KOPT-K1 (cell line): ENCODE data around the gene SLC25A14.
"Not testable (repeated sequence)": the region's sequence is repeated elsewhere in the genome, so short reads cannot be mapped to it uniquely, and the experiment has no call there.

Source experiments
- H3K27ac ChIP-seq: fragments of 200-600 bp; sonication (generic); 2 replicates; pipeline ENCODE4 v1.5.1; 2016; ENCODE audit warnings: antibody characterized with exemption, mild to moderate bottlenecking, low read depth, low read length; ENCODE audit not compliant: poor library complexity, severe bottlenecking
- H3K36me3 ChIP-seq: fragments of 200-600 bp; sonication (generic); 2 replicates; pipeline ENCODE4 v1.5.1; 2017; ENCODE audit warnings: antibody characterized with exemption, mild to moderate bottlenecking, low read length, moderate library complexity; ENCODE audit not compliant: insufficient read depth
- H3K9me3 ChIP-seq: fragments of 200-600 bp; sonication (generic); 2 replicates; pipeline ENCODE4 v1.5.1; 2017; ENCODE audit warnings: antibody characterized with exemption, low read length, mild to moderate bottlenecking; ENCODE audit not compliant: insufficient read depth, poor library complexity, severe bottlenecking

The SLC25A14 gene

DNA sequence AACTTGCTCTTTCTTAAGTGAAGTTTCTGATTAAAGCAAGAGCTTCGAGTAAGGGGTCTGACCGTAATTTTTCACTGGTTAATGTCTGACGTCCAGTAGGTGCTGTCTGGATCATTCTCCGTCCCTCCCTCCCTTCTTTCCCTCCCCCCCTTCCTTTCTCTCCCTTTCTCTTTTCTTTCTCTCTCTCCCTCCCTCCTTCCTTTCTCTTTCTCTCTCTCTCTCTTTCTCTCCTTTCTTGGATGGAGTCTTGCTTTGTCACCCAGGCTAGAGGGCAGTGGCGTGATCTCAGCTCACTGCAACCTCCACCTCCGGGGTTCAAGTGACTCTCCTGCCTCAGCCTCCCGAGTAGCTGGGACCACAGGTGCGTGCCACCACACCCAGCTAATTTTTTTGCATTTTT lies 850 bp upstream of the SLC25A14 start:
- H3K36me3 ChIP-seq, H3K9me3 ChIP-seq: not testable (repeated sequence)
- peak overlapping the region; percentile 92 for H3K27ac ChIP-seq

DNA sequence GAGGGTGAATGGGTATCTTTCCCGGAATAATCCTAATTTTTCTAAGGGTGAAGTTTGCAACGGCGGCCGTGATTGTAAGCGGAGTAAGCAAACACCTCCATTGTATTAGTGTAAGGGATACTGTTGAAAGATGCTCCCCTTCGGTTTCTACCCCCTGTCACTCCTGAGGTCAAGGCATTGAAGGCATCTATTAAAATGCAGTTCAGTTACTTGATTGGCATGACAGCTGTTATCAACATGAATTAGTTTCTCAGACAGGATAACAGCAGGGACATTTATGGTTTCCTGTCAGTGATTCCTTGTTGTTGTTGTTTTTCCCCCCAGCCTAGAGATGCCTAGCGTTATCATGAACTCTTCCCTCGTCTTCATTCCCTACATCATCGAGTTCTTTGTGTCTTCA lies 552 bp downstream of the SLC25A14 start:
- Histone ChIP-seq H3K27ac (peak overlapping the region; percentile 92), H3K36me3 (no peaks in the 10 kb centered on the region), H3K9me3 (no peaks in the 10 kb centered on the region)

DNA sequence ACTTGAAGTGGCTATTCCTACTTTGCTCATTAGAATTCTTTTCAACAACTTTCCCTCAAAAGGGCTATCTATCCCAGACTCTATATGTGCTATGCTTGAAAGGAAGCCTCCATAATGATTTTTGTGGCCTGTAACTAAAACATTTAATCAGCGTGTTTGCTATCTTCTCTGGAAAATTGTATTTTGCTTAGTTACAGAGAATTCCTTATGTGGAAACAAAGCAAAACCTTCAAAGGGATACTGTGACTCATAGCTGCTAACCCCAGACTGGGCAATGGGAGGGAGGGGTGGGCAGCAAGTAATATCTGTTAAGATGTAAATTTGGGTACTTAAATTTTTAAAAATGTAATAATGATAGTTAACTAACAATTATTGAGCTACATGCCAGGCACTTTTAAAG lies 3.7 kb downstream of the SLC25A14 start:
- H3K36me3 ChIP-seq: no peaks in the 10 kb centered on the region; the same call in 1 of the 2 replicates
- no peaks in the 10 kb centered on the region for H3K9me3 ChIP-seq
- H3K27ac ChIP-seq: no peak overlapping the region

DNA sequence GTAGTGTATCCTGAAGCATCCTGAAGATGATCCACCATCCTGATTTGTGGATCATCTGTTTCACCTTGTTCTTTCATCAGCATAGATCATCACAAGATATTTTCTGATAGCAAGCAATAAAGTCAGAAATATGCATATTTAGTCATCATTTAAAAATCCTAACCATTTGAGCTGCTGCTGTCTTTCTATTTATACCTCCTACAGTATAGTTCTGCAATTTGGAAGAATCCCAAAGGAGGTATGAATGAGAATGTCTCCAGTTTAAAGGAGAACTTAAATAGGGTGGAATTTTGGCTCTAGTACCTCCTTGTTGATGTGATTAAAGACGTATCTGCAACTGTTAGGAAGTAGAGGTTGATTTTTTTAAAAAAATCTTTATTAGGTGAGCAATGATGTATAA lies 7.6 kb downstream of the SLC25A14 start:
- H3K9me3 ChIP-seq: no peaks in the 10 kb centered on the region
- H3K27ac ChIP-seq: no peak overlapping the region
- H3K36me3 ChIP-seq: peaks cover 30% of the 10 kb centered on the region

DNA sequence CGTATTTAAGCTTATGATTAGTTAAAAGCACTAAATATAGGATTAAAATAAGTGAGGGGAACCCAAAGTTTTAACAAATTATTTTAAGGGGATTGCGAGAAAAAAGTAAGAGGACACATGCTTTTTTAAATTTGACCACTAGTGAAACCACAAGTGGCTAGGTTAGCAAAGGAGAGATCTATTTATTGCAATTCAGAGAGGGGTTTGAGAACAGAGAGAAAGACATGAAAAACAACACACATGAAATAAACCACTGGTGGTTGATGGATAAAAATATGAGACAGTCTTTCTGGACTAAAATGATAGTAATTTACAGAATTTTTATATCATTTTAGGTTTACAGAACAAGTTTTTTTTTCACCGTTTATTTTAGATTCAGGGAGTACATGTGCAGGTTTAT lies 11.8 kb downstream of the SLC25A14 start:
- Histone ChIP-seq H3K27ac (no peak overlapping the region), H3K36me3 (peaks cover 33% of the 10 kb centered on the region), H3K9me3 (no peaks in the 10 kb centered on the region)

DNA sequence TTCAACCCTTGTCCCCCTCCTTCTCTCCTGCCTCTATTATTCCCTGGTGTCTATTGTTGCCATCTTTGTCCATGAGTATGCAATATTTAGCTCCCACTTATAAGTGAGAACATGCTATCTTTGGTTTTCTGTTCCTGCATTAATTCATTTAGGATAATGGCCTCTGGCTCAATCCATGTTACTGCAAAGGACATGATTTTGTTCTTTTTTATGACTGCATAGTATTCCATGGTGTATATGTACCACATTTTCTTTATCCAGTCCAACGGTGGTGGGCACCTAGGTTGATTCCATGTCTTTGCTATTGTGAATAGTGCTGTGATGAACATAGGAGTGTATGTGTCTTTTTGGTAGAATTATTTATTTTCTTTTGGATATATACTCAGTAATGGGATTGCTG lies 12.3 kb downstream of the SLC25A14 start:
- peaks cover 33% of the 10 kb centered on the region for H3K36me3 ChIP-seq
- H3K27ac ChIP-seq, H3K9me3 ChIP-seq: not testable (repeated sequence)

DNA sequence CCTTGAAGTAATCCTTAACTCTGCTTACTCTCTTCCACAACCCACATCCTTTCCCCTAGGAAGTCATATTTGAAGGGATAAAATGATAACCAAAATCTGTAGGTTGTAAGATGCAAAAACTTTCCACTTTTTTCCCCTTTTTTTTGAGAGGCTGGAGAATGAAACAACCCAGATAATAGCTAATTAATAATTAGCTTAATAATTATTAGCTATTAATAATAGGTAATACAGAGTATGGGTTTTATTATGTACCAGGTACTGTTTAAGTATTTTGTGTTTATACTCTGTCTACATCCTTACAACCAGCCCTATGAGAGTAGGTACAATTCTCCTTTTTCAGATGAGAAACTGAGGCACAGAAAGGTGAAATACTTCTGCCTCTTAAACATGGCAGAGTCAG lies 36.4 kb downstream of the SLC25A14 start:
- H3K36me3 ChIP-seq: peaks cover 6% of the 10 kb centered on the region; the same call in 1 of the 2 replicates
- H3K27ac ChIP-seq: no peak overlapping the region

DNA sequence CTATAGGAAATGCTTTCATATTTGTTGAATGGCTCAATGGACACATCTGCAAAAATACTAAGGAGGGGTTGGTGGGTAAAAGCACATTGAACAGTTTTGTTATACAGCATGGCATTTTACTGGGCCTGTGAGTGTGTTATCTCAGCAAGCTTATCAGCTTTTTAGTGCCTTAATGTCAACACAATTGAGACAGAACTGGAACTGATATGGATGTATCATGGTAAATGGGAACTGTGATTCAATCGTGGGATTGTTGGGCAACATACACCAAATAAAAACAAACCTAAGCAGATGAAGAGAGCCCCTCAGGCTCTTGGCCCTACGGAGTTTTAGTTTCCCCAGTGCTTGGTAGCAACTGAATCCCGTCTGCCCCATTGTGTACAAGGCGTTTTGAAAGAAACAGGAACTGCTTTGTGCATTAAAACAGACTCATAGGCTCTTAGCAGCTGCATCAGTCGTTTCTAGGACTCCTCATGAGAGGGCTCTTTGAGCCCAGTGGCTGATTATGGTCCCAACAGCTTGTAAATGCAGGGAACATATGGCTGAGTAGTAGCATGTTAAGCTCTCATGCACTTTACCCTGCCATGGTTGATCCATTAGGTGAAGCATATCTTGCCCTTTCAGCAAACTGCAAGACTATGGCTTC lies 38.4 kb downstream of the SLC25A14 start:
- Histone ChIP-seq H3K36me3 (no peaks in the 10 kb centered on the region; the same call in 1 of the 2 replicates), H3K27ac (no peak overlapping the region), H3K9me3 (no peaks in the 10 kb centered on the region)

More for the DNA sequence above, 36.4 kb downstream of the SLC25A14 start:
- H3K9me3 ChIP-seq: no peaks in the 10 kb centered on the region

DNA sequence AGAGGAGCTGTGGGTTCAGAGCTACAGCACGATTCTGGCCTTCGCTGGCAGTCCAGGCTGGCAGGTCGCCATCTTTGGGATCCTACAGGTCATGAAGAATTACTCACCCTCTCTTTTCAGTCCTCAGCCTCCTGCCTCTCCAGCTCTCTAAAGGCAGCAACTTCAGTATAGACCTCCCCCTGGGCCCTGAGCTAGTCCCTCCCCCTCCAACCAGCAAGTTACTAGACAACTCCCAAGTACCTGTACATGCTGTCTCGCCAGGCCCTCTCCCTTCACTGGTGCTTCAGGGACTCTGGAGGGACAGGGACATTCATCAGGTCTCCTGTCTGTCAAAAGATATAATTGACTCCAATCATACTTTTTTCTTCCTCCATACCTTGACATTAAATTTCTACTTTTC lies 45.8 kb downstream of the SLC25A14 start, which contains the start of gene GPR119:
Gene GPR119 (minus strand): TSS at position 155 of the 400 bp plus-strand sequence. CDS start 227 bp downstream, outside the sequence.
- H3K27ac ChIP-seq: no peak within 1 kb of the TSS
- no peaks in the 10 kb centered on the region for H3K9me3 ChIP-seq
- no peaks in the 10 kb centered on the region for H3K36me3 ChIP-seq

DNA sequence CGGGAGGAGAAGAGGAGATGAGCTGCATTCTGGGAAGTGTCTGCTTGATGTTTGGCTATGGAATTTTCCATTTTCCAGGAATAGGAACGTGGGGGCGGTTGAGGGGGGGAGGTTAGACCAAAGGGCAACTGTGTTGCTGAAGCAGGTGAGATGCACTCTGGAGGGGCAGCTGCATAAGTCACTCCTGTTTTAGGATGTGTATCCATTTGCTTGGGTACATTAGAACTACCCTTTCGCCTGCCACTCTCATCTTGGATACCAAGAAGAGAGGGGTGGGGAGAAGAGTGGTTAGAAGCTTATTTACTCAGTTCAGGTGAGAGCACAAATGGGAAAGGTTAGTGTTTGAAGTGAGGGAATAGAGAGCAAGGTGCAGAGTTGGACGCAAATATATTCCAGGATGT lies 46.7 kb downstream of the SLC25A14 start:
- H3K27ac ChIP-seq: no peak overlapping the region
- no peaks in the 10 kb centered on the region for H3K36me3 ChIP-seq
- no peaks in the 10 kb centered on the region for H3K9me3 ChIP-seq

DNA sequence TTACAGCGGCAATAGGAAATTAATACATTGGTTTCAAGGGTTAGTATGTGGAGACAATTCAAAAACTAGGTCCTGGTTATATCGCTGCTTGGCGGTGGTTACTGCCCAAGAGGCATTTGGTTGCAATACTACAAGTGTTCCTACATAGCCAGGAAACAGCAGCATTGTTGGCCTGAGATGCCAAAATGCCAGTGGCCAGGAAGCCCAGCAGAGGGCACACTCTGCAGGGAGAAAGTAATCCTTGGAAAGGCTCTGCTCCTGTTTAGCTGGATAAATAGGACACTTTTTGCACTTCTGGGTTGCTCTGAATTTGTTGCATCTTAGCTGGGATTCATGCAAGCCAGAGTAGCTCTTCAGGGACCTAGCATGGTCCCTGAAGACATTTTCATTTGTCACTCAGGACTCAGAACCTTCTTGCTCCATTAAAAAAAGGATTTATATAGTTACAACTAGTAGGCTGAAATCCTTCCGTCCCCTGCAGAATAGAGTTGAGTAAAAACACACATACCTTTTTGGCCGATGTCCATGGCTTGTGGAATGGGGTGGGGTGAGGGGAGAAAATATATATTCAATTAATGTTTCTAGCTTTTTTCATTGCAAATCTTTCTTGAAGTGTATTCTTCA lies 53.8 kb downstream of the SLC25A14 start:
- H3K27ac ChIP-seq: no peak overlapping the region
- no peaks in the 10 kb centered on the region for H3K36me3 ChIP-seq
- no peaks in the 10 kb centered on the region for H3K9me3 ChIP-seq

DNA sequence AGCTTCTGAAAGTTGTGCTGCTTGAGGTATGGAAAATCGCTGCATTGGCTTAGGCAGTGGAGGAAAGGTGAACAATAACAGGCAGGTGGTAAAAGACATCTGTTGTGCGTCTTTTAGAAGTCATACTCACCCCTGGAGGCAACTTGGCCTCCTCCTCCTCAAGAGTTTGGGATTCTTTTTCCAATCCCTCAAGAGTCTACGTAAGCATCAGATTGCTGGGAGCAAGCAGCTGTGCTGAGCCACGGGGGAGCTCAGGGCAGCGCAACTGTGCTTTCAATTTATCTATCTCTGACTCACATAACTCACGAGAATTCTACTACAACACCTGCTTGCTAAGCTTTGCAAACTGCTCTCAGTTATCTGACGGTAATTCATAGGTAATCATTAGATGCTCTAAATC lies 55.6 kb downstream of the SLC25A14 start:
- Histone ChIP-seq H3K36me3 (no peaks in the 10 kb centered on the region), H3K27ac (no peak overlapping the region), H3K9me3 (no peaks in the 10 kb centered on the region)

DNA sequence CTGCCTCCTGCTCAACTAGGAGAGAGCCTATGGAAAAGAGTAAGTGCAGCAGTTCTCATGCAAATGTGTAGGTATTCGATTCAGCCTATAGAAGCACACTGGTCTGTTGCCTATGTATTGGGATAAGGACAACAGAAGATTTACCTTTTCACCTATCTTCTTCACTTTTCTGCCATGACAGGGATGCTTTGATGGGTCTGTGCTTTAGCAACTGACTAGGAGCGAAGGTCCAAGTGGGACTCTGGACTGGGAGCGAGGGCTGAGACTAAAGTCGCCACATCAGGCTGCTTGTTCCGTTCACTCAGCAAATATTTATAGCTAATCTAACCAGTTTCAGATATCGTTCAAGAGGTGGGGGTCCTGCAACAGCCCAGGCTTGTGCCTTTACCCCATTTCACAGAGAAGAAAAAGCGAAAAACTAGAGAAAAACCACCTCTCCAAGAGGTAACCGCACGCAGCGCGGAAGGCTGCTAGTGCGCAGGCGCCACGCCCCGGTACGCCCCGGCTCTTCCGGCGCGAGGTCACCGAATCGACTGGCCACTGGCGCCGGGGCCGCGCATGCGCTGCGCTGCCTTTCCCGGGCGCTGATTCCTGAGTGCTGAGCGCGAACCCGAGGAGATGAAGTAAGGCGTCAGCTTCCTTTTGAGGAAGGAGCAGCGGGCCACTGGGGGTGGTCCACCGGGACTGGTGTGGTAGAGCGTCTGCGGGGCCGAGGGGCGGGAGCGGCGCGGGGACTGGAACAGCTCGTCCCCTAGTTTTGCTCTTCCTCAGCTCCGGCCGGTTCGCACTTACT lies 61.9 kb downstream of the SLC25A14 start, which contains the start of gene RBMX2:
Gene RBMX2 (plus strand): TSS at position 573 of the 793 bp plus-strand sequence. CDS start 46 bp downstream, at position 619.
- peak within 1 kb of the TSS; percentile 96 for H3K27ac ChIP-seq
- H3K36me3 ChIP-seq: peaks cover 26% of the 10 kb centered on the region
- H3K9me3 ChIP-seq: no peaks in the 10 kb centered on the region

DNA sequence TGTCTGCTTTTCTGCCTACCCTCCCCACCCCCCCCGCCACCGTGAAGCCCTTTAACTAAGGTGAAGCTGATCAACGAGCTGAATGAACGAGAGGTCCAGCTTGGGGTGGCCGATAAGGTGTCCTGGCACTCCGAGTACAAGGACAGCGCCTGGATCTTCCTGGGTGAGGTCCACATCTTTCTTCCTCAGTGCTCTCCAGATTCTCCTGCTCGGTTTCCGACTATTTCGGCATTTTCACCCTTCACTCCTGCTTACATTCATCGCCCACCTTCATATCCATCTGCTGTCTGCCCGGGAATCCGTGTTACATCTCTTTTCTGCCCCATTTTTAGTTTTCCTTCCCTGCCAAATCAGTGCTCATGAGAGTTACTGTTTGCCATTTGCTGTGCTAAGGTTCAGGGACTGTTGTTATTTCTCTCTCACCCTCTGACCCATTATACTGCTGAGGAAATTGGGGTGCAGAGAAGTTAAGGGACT lies 62.5 kb downstream of the SLC25A14 start:
- Histone ChIP-seq H3K9me3 (no peaks in the 10 kb centered on the region), H3K36me3 (peaks cover 33% of the 10 kb centered on the region), H3K27ac (peak overlapping the region; percentile 96)

DNA sequence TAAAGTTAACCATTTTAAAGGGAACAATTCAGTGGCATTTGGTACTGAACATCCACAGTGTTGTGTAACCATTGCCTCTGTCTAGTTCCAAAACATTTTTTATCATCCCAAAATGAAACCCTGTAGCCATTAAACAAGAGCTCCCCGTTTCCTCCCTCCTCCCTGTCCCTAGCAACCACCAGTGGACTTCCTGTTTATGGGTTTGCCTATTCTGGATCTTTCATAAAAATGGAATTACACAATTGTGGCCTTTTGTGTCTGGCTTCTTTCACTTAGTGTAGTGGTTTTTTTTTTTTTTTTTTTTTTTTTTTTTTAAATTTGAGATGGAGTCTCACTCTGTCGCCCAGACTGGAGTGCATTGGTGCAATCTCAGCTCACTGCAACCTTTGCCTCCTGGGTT lies 73.7 kb downstream of the SLC25A14 start:
- Histone ChIP-seq H3K9me3 (no peaks in the 10 kb centered on the region), H3K27ac (peak overlapping the region; percentile 95), H3K36me3 (peaks cover 50% of the 10 kb centered on the region)
